Anterior cingulate cortex (tissue), 58 donors: ENCODE measurements around the gene G3BP1.
A peak's percentile ranks its signal among the peaks of the same experiment; 100 is the strongest.
"Not testable (repeated sequence)": the region's sequence is repeated elsewhere in the genome, so short reads cannot be mapped to it uniquely, and the experiment has no call there.

Experiments
- DNase-seq, 58 donors: peaks; one replicate each; lab custom pipeline; 2025; lab: John Stamatoyannopoulos, UW

Gene G3BP1

GRCh38 chr5:151751593-151751992, 20.2 kb upstream of the G3BP1 start:
- DNase-seq: no peak

- no peak for DNase-seq
These were observed 16.4 kb upstream of the G3BP1 start for GRCh38 chr5:151755383-151755782.

- peak in 8 of 58 donors; percentile 23 to 51 (median 42) for DNase-seq
These were observed 14.3 kb upstream of the G3BP1 start for GRCh38 chr5:151757233-151758140.

GRCh38 chr5:151758141-151758429, 13.7 kb upstream of the G3BP1 start:
- DNase-seq: peak in 13 of 58 donors; percentile 22 to 66 (median 44)

GRCh38 chr5:151758430-151759241, 13.1 kb upstream of the G3BP1 start, which contains the start of gene ATOX1:
Gene ATOX1, minus strand, starts transcription at chr5:151758631. Its CDS starts 80 bp downstream, at chr5:151758551.
- DNase-seq: peak; percentile 35 to 93 (median 87)

- no peak for DNase-seq
These were observed 7.0 kb upstream of the G3BP1 start for GRCh38 chr5:151764801-151765200.

GRCh38 chr5:151766975-151767374, 4.8 kb upstream of the G3BP1 start:
- DNase-seq: no peak

- DNase-seq: peak in 57 of 58 donors; percentile 30 to 83 (median 72)
These were observed 1.1 kb upstream of the G3BP1 start for GRCh38 chr5:151770383-151771258.

- peak in 37 of 58 donors; percentile 28 to 79 (median 56) for DNase-seq
These were observed 483 bp downstream of the G3BP1 start for GRCh38 chr5:151772029-151772845.

GRCh38 chr5:151772846-151773561, 1.2 kb downstream of the G3BP1 start:
- DNase-seq: peak in 5 of 58 donors; percentile 21 to 38 (median 31)

- DNase-seq: no peak
These were observed 2.2 kb downstream of the G3BP1 start for GRCh38 chr5:151773951-151774350.

- no peak for DNase-seq
These were observed 3.4 kb downstream of the G3BP1 start for GRCh38 chr5:151775025-151775606.

- DNase-seq: no peak
These were observed 7.9 kb downstream of the G3BP1 start for GRCh38 chr5:151779531-151780125.

GRCh38 chr5:151780348-151780747, 8.6 kb downstream of the G3BP1 start:
- no peak for DNase-seq

GRCh38 chr5:151781201-151781600, 9.4 kb downstream of the G3BP1 start:
- no peak for DNase-seq

GRCh38 chr5:151783664-151784063, 11.9 kb downstream of the G3BP1 start:
- not testable (repeated sequence) for DNase-seq

- DNase-seq: no peak
These were observed 12.4 kb downstream of the G3BP1 start for GRCh38 chr5:151784141-151784540.

GRCh38 chr5:151786468-151786867, 14.7 kb downstream of the G3BP1 start:
- no peak for DNase-seq
